GM12878 (cell line): ENCODE results near the gene SORCS2. TPM values are rescaled to one million over a fixed set of nuclear protein-coding genes. Genes with fewer than 3 reads are reported as not detected.

ENCODE experiments used
- ATAC-seq: fragments of 200-7000 bp; cut with Tn5 transposase; 3 replicates; pipeline ENCODE4 v1.9.1; 2020; ENCODE audit warnings: mild to moderate bottlenecking, moderate library complexity
- BruUV-seq: library from RNA; stranded (reverse); fragments of 400-500 nt; replicated peaks from 2 replicates; lab custom pipeline; 2021; lab: Mats Ljungman, UMichigan
- CTCF ChIA-PET: fragments of 300-600 bp; sonication (Branson Sonifier 250); formaldehyde crosslinking; extraction: SDS; loops from one replicate; lab custom pipeline; 2021; ENCODE audit warnings: inconsistent platforms; lab: Yijun Ruan, JAX
- POLR2A ChIA-PET: fragments of 350-600 bp; formaldehyde crosslinking; extraction: SDS; loops from one replicate; lab custom pipeline; 2021; ENCODE audit warnings: inconsistent platforms; lab: Charles Lee
- RAD21 ChIA-PET: fragments of 300-600 bp; sonication (Branson Sonifier 250); formaldehyde crosslinking; loops from one replicate; lab custom pipeline; 2023; ENCODE audit warnings: antibody characterized with exemption; ENCODE audit not compliant: unreplicated experiment; lab: Charles Lee
- SMC1A ChIA-PET: fragments of 300-600 bp; sonication (Branson Sonifier 250); formaldehyde crosslinking; loops from one replicate; lab custom pipeline; 2023; ENCODE audit not compliant: unreplicated experiment, uncharacterized antibody; lab: Charles Lee
- DNase-seq: peaks from one replicate; pipeline ENCODE4 v3.0.0-alpha.2; 2011; ENCODE audit warnings: low read depth, low spot score
- FAIRE-seq: peaks from 3 replicates; lab custom pipeline; 2011; peaks lifted over from hg19 to GRCh38; lab: Jason Lieb, UNC
- H2AFZ ChIP-seq: 2 replicates; pipeline ENCODE4 v1.6.0; 2011; ENCODE audit warnings: low read depth, low read length, control low read depth; ENCODE audit not compliant: control insufficient read depth
- H3K27ac ChIP-seq: 2 replicates; pipeline ENCODE4 v1.5.1; 2011; ENCODE audit warnings: control low read depth; ENCODE audit not compliant: control insufficient read depth, insufficient read depth
- H3K27me3 ChIP-seq, 2 experiments: replicated peaks in 1 of 2; 2 replicates each; pipeline versions ENCODE4 v1.6.0 to v1.6.1; 2011; ENCODE audit warnings: low read length in 1 of 2; ENCODE audit not compliant: control insufficient read depth in 2 of 2, insufficient read depth in 2 of 2
- H3K36me3 ChIP-seq, 2 experiments: 2 replicates each; pipeline ENCODE4 v1.5.1; 2011; ENCODE audit warnings: low read length in 1 of 2; ENCODE audit not compliant: control insufficient read depth in 2 of 2, insufficient read depth in 2 of 2
- H3K4me1 ChIP-seq: 2 replicates; pipeline ENCODE4 v1.6.1; 2011; ENCODE audit warnings: mild to moderate bottlenecking, low read length, moderate library complexity, mixed read lengths; ENCODE audit not compliant: control insufficient read depth, insufficient read depth
- H3K4me2 ChIP-seq: 2 replicates; pipeline ENCODE4 v1.6.0; 2011; ENCODE audit warnings: control low read depth; ENCODE audit not compliant: control insufficient read depth, insufficient read depth
- H3K4me3 ChIP-seq: fragments of 200-600 bp; sonication (generic); 2 replicates; pipeline ENCODE4 v1.5.1; 2016
- H3K79me2 ChIP-seq: 2 replicates; pipeline ENCODE4 v1.6.0; 2011; ENCODE audit warnings: low read length; ENCODE audit not compliant: control insufficient read depth, insufficient read depth
- H3K9ac ChIP-seq: 2 replicates; pipeline ENCODE4 v1.8.0; 2011; ENCODE audit warnings: low read length, control low read depth, mixed read lengths; ENCODE audit not compliant: control insufficient read depth, insufficient read depth
- H3K9me3 ChIP-seq: replicated peaks from 3 replicates; pipeline ENCODE4 v1.5.1; 2011; ENCODE audit warnings: mild to moderate bottlenecking, low read length; ENCODE audit not compliant: control insufficient read depth, insufficient read depth
- H4K20me1 ChIP-seq: 2 replicates; pipeline ENCODE4 v1.6.0; 2011; ENCODE audit not compliant: control insufficient read depth, insufficient read depth
- CBFB ChIP-seq: IDR thresholded peaks from 2 replicates; pipeline ENCODE4 v1.6.1; 2016; ENCODE audit warnings: antibody characterized with exemption, low read depth
- EP300 ChIP-seq, 2 experiments: fragments of 150-350 bp in 1 of 2; IDR thresholded peaks; 2 replicates each; pipeline ENCODE4 v1.6.1; 2011 to 2012; ENCODE audit warnings: low read depth in 2 of 2, low read length in 2 of 2, borderline replicate concordance in 1 of 2, improper control_type of control experiment in 1 of 2, inconsistent platforms in 1 of 2; ENCODE audit not compliant: control insufficient read depth in 1 of 2
- NFIC ChIP-seq: IDR thresholded peaks from 2 replicates; pipeline ENCODE4 v1.6.1; 2012; ENCODE audit warnings: low read depth, mild to moderate bottlenecking, inconsistent platforms, low read length, moderate library complexity
- POLR2AphosphoS2 ChIP-seq: IDR thresholded peaks from 2 replicates; pipeline ENCODE4 v1.6.1; 2011; ENCODE audit warnings: low read depth, mild to moderate bottlenecking, low read length, improper control_type of control experiment, moderate library complexity
- SMARCA5 ChIP-seq: fragments of 450-650 bp; IDR thresholded peaks from 2 replicates; pipeline ENCODE4 v1.6.1; 2017; ENCODE audit warnings: mild to moderate bottlenecking
- ZBED1 ChIP-seq: IDR thresholded peaks from 2 replicates; pipeline ENCODE4 v1.6.1; 2016; ENCODE audit warnings: borderline replicate concordance
- WGBS: methylation state at CpG from one replicate; pipeline ENCODE4 v1.1.6; 2016; ENCODE audit warnings: low lambda C conversion rate; ENCODE audit not compliant: insufficient replicate concordance, insufficient coverage; ENCODE audit errors: missing lambda C conversion rate; 5-methylcytosine and 5-hydroxymethylcytosine counted together
- in situ Hi-C: fragments of 300-500 bp; cut with MboI; formaldehyde crosslinking; loops from 9 replicates; pipeline ENCODE4 v1.14.3; 2018; ENCODE audit warnings: mixed read lengths
- intact Hi-C: fragments of 100-400 bp; cut with micrococcal nuclease; formaldehyde crosslinking; loops from one replicate; pipeline ENCODE4 v1.14.2; 2022; ENCODE audit not compliant: unreplicated experiment
- polyA plus RNA-seq, 11 experiments: library from polyadenylated mRNA; depleted of rRNA in 4 of 11; unstranded in 6 of 11; stranded (reverse) in 5 of 11; fragments of >200 nt; fragmentation: Nextera tagmentation in 4 of 11; fragmentation: Illumina TruSeq in 1 of 11; extraction: Ambion mirVana in 4 of 11; extraction: Trizol in 1 of 11; gene quantifications; 1 replicate in 1 of 11; 2 replicates in 10 of 11; pipeline versions ENCODE4 v1.2.1 to v1.2.3, GENCODE V29; 2011 to 2016; ENCODE audit warnings: inconsistent platforms in 2 of 11, missing spikeins in 2 of 11, low read depth in 1 of 11
- total RNA-seq, 4 experiments: library from RNA; depleted of rRNA in 3 of 4; stranded (reverse); fragments of >200 nt in 3 of 4; fragmentation: Illumina TruSeq in 1 of 4; extraction: Trizol in 1 of 4; gene quantifications; 2 replicates each; pipeline versions ENCODE4 v1.2.1 to v1.2.3, GENCODE V29; 2013 to 2021
- TF ChIP-seq, protein P1 (sequence below): fragments of 450-650 bp; formaldehyde crosslinking; IDR thresholded peaks from 2 replicates; pipeline ENCODE4 v1.5.0; 2022; ENCODE audit warnings: mild to moderate bottlenecking, missing genetic modification characterization
- TF ChIP-seq, protein P2 (sequence below): IDR thresholded peaks from 2 replicates; pipeline ENCODE4 v1.6.1; 2012; ENCODE audit warnings: low read depth, low read length, improper control_type of control experiment

The SORCS2 gene
- total and polyA plus RNA-seq, 10 of the 15 experiments (the other 5 are each of a cell fraction or from before 2014, with no cell fraction given): 0.01 to 0.15 (median 0.05) TPM; not detected in 5

DNA sequence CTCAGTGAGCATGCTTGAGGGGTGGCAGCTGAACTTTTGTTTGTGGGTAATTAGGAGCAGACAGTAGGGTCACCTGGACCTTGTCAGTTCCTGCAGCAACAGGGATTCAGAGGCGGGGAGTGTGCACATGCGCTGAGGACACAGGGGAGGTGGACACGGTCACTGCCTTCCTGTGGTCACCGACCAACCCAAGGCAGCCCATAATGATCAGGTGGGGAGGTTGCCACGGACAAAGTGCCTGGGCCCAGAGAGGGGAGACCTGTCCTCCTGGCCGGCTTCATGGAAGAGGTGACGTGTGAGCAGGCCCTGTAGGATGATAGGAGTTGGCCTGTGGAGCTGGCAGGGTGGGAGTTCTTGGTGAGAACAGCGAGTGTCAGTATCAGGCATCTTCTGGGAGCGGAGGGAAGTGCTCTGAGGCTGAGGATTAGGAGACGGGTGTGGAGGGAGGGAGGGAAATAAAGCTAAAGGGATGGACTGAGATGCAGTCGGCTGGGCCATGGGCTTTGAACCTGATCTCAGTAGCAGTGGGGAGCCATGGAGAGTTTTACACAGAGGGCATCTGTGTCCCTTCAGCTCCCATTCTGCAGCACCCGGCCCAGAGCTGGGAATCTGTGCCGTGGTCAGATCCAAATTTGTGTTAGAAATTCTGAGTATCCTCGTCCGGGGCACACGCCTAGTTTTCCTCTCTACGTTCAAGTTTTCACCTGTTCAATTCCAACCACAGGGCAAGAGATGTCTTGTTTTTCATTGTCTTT, 142.4 kb downstream of the SORCS2 start:
- TF ChIP-seq, protein P1, sequence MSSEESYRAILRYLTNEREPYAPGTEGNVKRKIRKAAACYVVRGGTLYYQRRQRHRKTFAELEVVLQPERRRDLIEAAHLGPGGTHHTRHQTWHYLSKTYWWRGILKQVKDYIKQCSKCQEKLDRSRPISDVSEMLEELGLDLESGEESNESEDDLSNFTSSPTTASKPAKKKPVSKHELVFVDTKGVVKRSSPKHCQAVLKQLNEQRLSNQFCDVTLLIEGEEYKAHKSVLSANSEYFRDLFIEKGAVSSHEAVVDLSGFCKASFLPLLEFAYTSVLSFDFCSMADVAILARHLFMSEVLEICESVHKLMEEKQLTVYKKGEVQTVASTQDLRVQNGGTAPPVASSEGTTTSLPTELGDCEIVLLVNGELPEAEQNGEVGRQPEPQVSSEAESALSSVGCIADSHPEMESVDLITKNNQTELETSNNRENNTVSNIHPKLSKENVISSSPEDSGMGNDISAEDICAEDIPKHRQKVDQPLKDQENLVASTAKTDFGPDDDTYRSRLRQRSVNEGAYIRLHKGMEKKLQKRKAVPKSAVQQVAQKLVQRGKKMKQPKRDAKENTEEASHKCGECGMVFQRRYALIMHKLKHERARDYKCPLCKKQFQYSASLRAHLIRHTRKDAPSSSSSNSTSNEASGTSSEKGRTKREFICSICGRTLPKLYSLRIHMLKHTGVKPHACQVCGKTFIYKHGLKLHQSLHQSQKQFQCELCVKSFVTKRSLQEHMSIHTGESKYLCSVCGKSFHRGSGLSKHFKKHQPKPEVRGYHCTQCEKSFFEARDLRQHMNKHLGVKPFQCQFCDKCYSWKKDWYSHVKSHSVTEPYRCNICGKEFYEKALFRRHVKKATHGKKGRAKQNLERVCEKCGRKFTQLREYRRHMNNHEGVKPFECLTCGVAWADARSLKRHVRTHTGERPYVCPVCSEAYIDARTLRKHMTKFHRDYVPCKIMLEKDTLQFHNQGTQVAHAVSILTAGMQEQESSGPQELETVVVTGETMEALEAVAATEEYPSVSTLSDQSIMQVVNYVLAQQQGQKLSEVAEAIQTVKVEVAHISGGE (CRISPR knock-in tag): no peak
- TF ChIP-seq ZBED1 (no peak), CBFB (no peak), EP300 (IDR thresholded peaks at IDR 0.05; ENCODE audit: borderline replicate concordance in 1 of 2, control insufficient read depth in 1 of 2, low read depth in 2 of 2, low read length in 2 of 2) (no peak), POLR2AphosphoS2 (no peak), SMARCA5 (no peak), NFIC (no peak)
- TF ChIP-seq, protein P2, sequence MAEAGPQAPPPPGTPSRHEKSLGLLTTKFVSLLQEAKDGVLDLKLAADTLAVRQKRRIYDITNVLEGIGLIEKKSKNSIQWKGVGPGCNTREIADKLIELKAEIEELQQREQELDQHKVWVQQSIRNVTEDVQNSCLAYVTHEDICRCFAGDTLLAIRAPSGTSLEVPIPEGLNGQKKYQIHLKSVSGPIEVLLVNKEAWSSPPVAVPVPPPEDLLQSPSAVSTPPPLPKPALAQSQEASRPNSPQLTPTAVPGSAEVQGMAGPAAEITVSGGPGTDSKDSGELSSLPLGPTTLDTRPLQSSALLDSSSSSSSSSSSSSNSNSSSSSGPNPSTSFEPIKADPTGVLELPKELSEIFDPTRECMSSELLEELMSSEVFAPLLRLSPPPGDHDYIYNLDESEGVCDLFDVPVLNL: no peak
- no peak for ATAC-seq
- ChIA-PET CTCF (interaction anchor here (1.1 to 2.2 kb wide), 3 partner anchors 139 to 183 kb away, joined by 3 to 10 read pairs (median 8); no protein-coding TSS in a partner anchor), SMC1A (interaction anchor here (0.8 to 1.2 kb wide), 3 partner anchors 10 to 158 kb away, joined by 3 to 4 read pairs (median 3); no protein-coding TSS in a partner anchor), POLR2A (no interaction called here), RAD21 (interaction anchor here (0.6 to 1.2 kb wide), 3 partner anchors 46 to 184 kb away, joined by 3 to 5 read pairs (median 3); no protein-coding TSS in a partner anchor)
- Histone ChIP-seq H3K4me3 (no peak overlapping the region), H3K9me3 (no peaks in the 10 kb centered on the region), H3K27me3 (no peaks in the 10 kb centered on the region; a peak in 2 of 4 replicates), H3K79me2 (no peaks in the 10 kb centered on the region), H2AFZ (no peak overlapping the region), H3K4me1 (no peaks in the 10 kb centered on the region), H4K20me1 (no peaks in the 10 kb centered on the region), H3K4me2 (no peak overlapping the region), H3K36me3 (no peaks in the 10 kb centered on the region), H3K9ac (no peak overlapping the region), H3K27ac (no peak overlapping the region)
- FAIRE-seq: no peak
- intact Hi-C loops (loop anchor here (5.0 kb wide), 1 partner anchor 142 kb away; the partner anchor contains the start of gene SORCS2), in situ Hi-C loops (no loop called here)
- no peak for DNase-seq
- no TSS peak for BruUV-seq
- 44% methylated on average over 16 of the region's 17 CpGs for WGBS
